ENCODE results near the gene LIN54. TPM values are rescaled to one million over a fixed set of nuclear protein-coding genes. Genes with fewer than 3 reads are reported as not detected.

The LIN54 gene
- total RNA-seq, 2 donors from 2014 or later: 14.5 to 18.1 TPM

DNA sequence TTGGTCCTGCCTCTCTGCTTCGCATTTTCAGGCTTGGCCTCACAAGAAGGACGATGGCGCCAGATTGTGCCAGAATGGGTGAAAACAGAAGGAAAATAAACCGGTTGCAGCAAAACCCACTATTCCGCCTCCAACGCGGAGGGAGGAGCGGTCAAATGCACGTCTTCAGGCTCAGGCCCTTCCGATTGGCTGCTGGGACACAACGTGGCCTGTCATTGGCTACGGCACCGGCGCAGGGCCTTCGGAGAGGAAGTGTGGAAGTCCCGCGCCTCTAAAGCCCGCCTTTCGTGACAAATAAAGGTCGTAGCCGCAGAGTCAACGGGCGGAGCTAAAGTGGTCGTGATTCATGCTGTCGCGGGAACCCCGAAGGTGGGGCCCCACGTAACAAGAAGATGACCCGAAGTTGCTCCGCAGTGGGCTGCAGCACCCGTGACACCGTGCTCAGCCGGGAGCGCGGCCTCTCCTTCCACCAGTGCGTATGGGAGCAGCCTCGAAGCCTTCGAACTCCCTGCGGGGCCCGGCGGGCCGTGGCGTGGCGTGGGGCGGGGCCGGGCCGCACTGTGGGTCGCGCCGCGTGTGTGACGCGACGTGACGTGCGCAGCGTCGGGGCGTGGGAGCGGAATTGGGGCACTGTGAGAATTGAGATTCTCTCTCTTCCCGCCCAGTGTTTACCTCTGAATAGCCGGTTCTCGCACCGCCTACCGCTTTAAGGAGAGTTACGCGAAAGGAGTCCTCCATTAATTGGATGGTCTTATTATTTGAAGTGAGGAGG is 110.0 kb downstream of the LIN54 start, which contains the start of gene THAP9:
THAP9 (plus strand) TSS at position 325 of the 772 bp plus-strand sequence; CDS start at position 393, 68 bp downstream.
- Mint-ChIP-seq H3K9me3 (no peaks in the 10 kb centered on the region), H3K27ac (no peak within 1 kb of the TSS), H3K4me1 (peaks cover 14% of the 10 kb centered on the region), H3K4me3 (no peak within 1 kb of the TSS), H3K27me3 (ENCODE audit: insufficient read depth) (no peaks in the 10 kb centered on the region), H3K36me3 (ENCODE audit: low read depth) (peaks cover 37% of the 10 kb centered on the region)
- TF ChIP-seq, protein P1, sequence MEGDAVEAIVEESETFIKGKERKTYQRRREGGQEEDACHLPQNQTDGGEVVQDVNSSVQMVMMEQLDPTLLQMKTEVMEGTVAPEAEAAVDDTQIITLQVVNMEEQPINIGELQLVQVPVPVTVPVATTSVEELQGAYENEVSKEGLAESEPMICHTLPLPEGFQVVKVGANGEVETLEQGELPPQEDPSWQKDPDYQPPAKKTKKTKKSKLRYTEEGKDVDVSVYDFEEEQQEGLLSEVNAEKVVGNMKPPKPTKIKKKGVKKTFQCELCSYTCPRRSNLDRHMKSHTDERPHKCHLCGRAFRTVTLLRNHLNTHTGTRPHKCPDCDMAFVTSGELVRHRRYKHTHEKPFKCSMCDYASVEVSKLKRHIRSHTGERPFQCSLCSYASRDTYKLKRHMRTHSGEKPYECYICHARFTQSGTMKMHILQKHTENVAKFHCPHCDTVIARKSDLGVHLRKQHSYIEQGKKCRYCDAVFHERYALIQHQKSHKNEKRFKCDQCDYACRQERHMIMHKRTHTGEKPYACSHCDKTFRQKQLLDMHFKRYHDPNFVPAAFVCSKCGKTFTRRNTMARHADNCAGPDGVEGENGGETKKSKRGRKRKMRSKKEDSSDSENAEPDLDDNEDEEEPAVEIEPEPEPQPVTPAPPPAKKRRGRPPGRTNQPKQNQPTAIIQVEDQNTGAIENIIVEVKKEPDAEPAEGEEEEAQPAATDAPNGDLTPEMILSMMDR (conservative IDR thresholded peaks at IDR 0.05): no peak
- 0 to 1% methylated on average over 15 to 67 of the region's 67 CpGs for WGBS, 2 experiments (ENCODE audit: insufficient coverage in 1 of 2, insufficient read length in 1 of 2)
- Histone ChIP-seq H3K4me3 (ENCODE audit: low read length) (peak within 1 kb of the TSS; percentile 98), H3K4me1 (ENCODE audit: control insufficient read depth, insufficient read depth, low read length) (no peaks in the 10 kb centered on the region), H3K27ac (ENCODE audit: low read depth, low read length) (peak within 1 kb of the TSS; percentile 97), H3K9ac (ENCODE audit: extremely low read depth, low read length, poor library complexity, severe bottlenecking) (peak within 1 kb of the TSS; percentile 78), H3K9me3 (ENCODE audit: control insufficient read depth, low read length) (no peaks in the 10 kb centered on the region), H3K36me3 (ENCODE audit: control insufficient read depth, insufficient read depth, low read length) (peaks cover 38% of the 10 kb centered on the region), H3K27me3 (ENCODE audit: control insufficient read depth, insufficient read depth, low read length, poor library complexity, severe bottlenecking) (no peaks in the 10 kb centered on the region)
- peak; percentile 99 for DNase-seq

GRCh38 chr4:82900066-82900410 is 110.6 kb downstream of the LIN54 start:
- H3K36me3 ChIP-seq (ENCODE audit: control insufficient read depth, insufficient read depth, low read length): peaks cover 36% of the 10 kb centered on the region
- DNase-seq: no peak
- H3K4me1 ChIP-seq (ENCODE audit: control insufficient read depth, insufficient read depth, low read length): no peaks in the 10 kb centered on the region
- H3K4me1 Mint-ChIP-seq: peaks cover 16% of the 10 kb centered on the region
- H3K36me3 Mint-ChIP-seq (ENCODE audit: low read depth): peaks cover 38% of the 10 kb centered on the region
- 0% methylated on average over 10 to 14 of the region's 14 CpGs for WGBS, 2 experiments (ENCODE audit: insufficient coverage in 1 of 2, insufficient read length in 1 of 2)
- TF ChIP-seq, protein P1 (conservative IDR thresholded peaks at IDR 0.05): no peak
- H3K27ac ChIP-seq (ENCODE audit: low read depth, low read length): peak overlapping the region; percentile 97
- H3K27ac Mint-ChIP-seq: no peak overlapping the region
- no peaks in the 10 kb centered on the region for H3K9me3 Mint-ChIP-seq
- no peak overlapping the region for H3K4me3 Mint-ChIP-seq
- H3K9me3 ChIP-seq (ENCODE audit: control insufficient read depth, low read length): no peaks in the 10 kb centered on the region
- no peaks in the 10 kb centered on the region for H3K27me3 Mint-ChIP-seq (ENCODE audit: insufficient read depth)
- H3K27me3 ChIP-seq (ENCODE audit: control insufficient read depth, insufficient read depth, low read length, poor library complexity, severe bottlenecking): no peaks in the 10 kb centered on the region
- peak overlapping the region; percentile 78 for H3K9ac ChIP-seq (ENCODE audit: extremely low read depth, low read length, poor library complexity, severe bottlenecking)
- H3K4me3 ChIP-seq (ENCODE audit: low read length): peak overlapping the region; percentile 98

- Histone ChIP-seq H3K36me3 (ENCODE audit: control insufficient read depth, insufficient read depth, low read length) (peaks cover 40% of the 10 kb centered on the region), H3K4me1 (ENCODE audit: control insufficient read depth, insufficient read depth, low read length) (peaks cover 2% of the 10 kb centered on the region), H3K27ac (ENCODE audit: low read depth, low read length) (peak overlapping the region; percentile 97), H3K4me3 (ENCODE audit: low read length) (peak overlapping the region; percentile 98), H3K9me3 (ENCODE audit: control insufficient read depth, low read length) (no peaks in the 10 kb centered on the region), H3K27me3 (ENCODE audit: control insufficient read depth, insufficient read depth, low read length, poor library complexity, severe bottlenecking) (no peaks in the 10 kb centered on the region), H3K9ac (ENCODE audit: extremely low read depth, low read length, poor library complexity, severe bottlenecking) (peak overlapping the region; percentile 78)
- TF ChIP-seq, protein P1 (conservative IDR thresholded peaks at IDR 0.05): no peak
- Mint-ChIP-seq H3K9me3 (no peaks in the 10 kb centered on the region), H3K4me3 (no peak overlapping the region), H3K27me3 (ENCODE audit: insufficient read depth) (no peaks in the 10 kb centered on the region), H3K27ac (peak overlapping the region; percentile 70), H3K4me1 (peaks cover 21% of the 10 kb centered on the region), H3K36me3 (ENCODE audit: low read depth) (peaks cover 43% of the 10 kb centered on the region)
- 4 to 7% methylated on average over 2 to 4 of the region's 4 CpGs for WGBS, 2 experiments (ENCODE audit: insufficient coverage in 1 of 2, insufficient read length in 1 of 2)
- no peak for DNase-seq
These were observed 111.1 kb downstream of the LIN54 start for GRCh38 chr4:82899374-82900065.

All from endodermal cell (in vitro differentiated cells).